ENCODE data around the gene TUBB3. TPM values are rescaled to one million over a fixed set of nuclear protein-coding genes. Genes with fewer than 3 reads are reported as not detected.

TUBB3 gene
- total and polyA plus RNA-seq, 2 of the 8 experiments (the other 6 are each of a cell fraction or from before 2014, with no cell fraction given) = 275 to 393 TPM

GRCh38 chr16:89936034-89936433, 12.9 kb downstream of the TUBB3 start:
- Histone ChIP-seq H4K91ac (replicated peaks; ENCODE audit: insufficient read length, low read length) (no peak overlapping the region), H3K4me2 (ENCODE audit: insufficient read depth in 1 of 2, low read depth in 2 of 2, low read length in 2 of 2) (no peak overlapping the region), H3K9ac (replicated peaks in 1 of 4; ENCODE audit: extremely low read depth in 1 of 4, low read depth in 3 of 4, low read length in 3 of 4) (no peak overlapping the region), H3K4me1 (replicated peaks in 1 of 4; ENCODE audit: control insufficient read depth in 3 of 4, insufficient read depth in 4 of 4, low read length in 3 of 4) (no peaks in the 10 kb centered on the region), H2BK15ac (ENCODE audit: low read length) (no peak overlapping the region), H3K4ac (replicated peaks; ENCODE audit: insufficient read length, low read depth, low read length) (no peak overlapping the region), H4K8ac (ENCODE audit: extremely low read depth, insufficient read depth, low read length) (no peak overlapping the region), H3K27ac (ENCODE audit: low read depth, low read length) (no peak overlapping the region), H3K79me1 (ENCODE audit: low read depth, low read length) (no peaks in the 10 kb centered on the region; the same call in 1 of the 2 replicates), H2BK120ac (replicated peaks; ENCODE audit: low read depth, low read length) (no peak overlapping the region), H2BK12ac (ENCODE audit: low read depth, low read length) (no peak overlapping the region), H3K27me3 (replicated peaks in 1 of 4; ENCODE audit: control insufficient read depth in 3 of 4, extremely low read depth in 1 of 4, insufficient read depth in 3 of 4, low read length in 3 of 4) (no peaks in the 10 kb centered on the region), H3K18ac (ENCODE audit: extremely low read depth, low read length) (no peak overlapping the region), H3K36me3 (ENCODE audit: control insufficient read depth in 2 of 4, insufficient read depth in 4 of 4, low read length in 3 of 4) (peaks cover 14 to 46% (median 33%) of the 10 kb centered on the region in 4 experiments; a peak in 6 of 8 replicates), H3K4me3 (ENCODE audit: extremely low read depth in 1 of 4, insufficient read depth in 2 of 4, low read depth in 3 of 4, low read length in 4 of 4) (no peak overlapping the region), H3K14ac (ENCODE audit: insufficient read length) (no peak overlapping the region), H3K23ac (ENCODE audit: insufficient read length) (no peak overlapping the region), H2AFZ (ENCODE audit: low read length) (no peak overlapping the region), H4K20me1 (replicated peaks in 1 of 2; ENCODE audit: control insufficient read depth in 1 of 2, insufficient read depth in 2 of 2, low read length in 2 of 2) (peaks cover 7 to 28% of the 10 kb centered on the region in 2 experiments), H3K23me2 (ENCODE audit: low read depth, low read length) (no peaks in the 10 kb centered on the region), H2BK20ac (ENCODE audit: low read length) (no peak overlapping the region), H2BK5ac (ENCODE audit: low read depth, low read length) (no peak overlapping the region), H3K9me3 (ENCODE audit: insufficient read depth in 2 of 2, low read depth in 1 of 2, low read length in 1 of 2) (no peaks in the 10 kb centered on the region), H3K56ac (replicated peaks; ENCODE audit: insufficient read length, low read depth, low read length) (no peak overlapping the region), H2AK5ac (ENCODE audit: low read depth, low read length) (no peak overlapping the region), H3K79me2 (ENCODE audit: control insufficient read depth in 1 of 2, insufficient read depth in 2 of 2, low read length in 2 of 2) (no peaks in the 10 kb centered on the region), H4K5ac (ENCODE audit: insufficient read length, low read depth, low read length) (no peak overlapping the region)
- 91% methylated on average over 13 of the region's 13 CpGs; no CpG with 5 or more reads in 1 of the 2 experiments for WGBS, 2 experiments (ENCODE audit: extremely low coverage in 1 of 2, insufficient coverage in 1 of 2, insufficient read length in 1 of 2, insufficient replicate concordance in 2 of 2, low coverage in 1 of 2, low lambda C conversion rate in 2 of 2, missing lambda C conversion rate in 1 of 2)
- CTCF ChIA-PET (ENCODE audit: partially characterized antibody) = no interaction called here
- FAIRE-seq (no peak), DNase-seq (ENCODE audit: low read depth in 1 of 2, low spot score in 2 of 2) (no peak)
- TF ChIP-seq RAD21 (IDR thresholded peaks at IDR 0.05 in 1 of 2, conservative IDR thresholded peaks at IDR 0.05 in 1 of 2; ENCODE audit: low read depth in 2 of 2, low read length in 2 of 2) (no peak), HDAC6 (IDR thresholded peaks at IDR 0.05; ENCODE audit: low read depth, low read length) (no peak)
- TF ChIP-seq, protein P1, sequence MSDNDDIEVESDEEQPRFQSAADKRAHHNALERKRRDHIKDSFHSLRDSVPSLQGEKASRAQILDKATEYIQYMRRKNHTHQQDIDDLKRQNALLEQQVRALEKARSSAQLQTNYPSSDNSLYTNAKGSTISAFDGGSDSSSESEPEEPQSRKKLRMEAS (IDR thresholded peaks at IDR 0.05) = no peak
- POLR2A ChIA-PET (ENCODE audit: partially characterized antibody) = interaction anchor here (2.9 to 3.6 kb wide), 2 partner anchors 11 to 12 kb away, joined by 8 to 16 read pairs; no protein-coding TSS in a partner anchor
